ENCODE results near the gene B3GNT9.
A peak's percentile ranks its signal among the peaks of the same experiment; 100 is the strongest.

The B3GNT9 gene

DNA sequence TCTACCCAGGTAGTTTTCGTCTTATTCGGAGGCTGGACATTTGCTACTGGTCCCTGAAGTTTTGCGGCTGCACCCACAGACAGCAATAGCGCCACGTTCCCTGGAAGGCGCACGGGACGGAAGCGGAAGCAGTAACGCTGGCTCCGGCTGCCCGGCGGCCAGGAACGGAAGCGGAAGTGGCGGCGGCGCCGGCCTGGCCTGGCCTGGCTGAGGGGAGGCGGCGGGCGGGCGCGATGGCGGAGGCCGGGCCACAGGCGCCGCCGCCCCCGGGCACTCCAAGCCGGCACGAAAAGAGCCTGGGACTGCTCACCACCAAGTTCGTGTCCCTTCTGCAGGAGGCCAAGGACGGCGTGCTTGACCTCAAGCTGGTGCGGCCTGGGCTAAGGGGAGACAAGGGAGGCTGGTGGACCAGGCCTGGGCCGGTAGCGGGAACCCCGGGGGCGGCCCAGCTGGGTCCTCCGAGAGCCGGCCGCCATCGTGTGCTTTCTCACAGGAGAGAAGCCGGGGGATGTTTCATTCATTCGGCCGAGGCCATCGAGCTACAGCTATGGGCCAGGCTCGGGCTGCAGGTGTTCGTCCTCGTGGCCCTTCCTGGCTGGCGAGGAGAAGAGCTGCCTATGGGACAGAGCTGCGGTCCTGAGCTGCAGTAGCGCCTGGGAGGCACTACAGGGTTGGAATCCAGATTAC lies 41.3 kb upstream of the B3GNT9 start, which contains the start of gene E2F4:
Gene E2F4, plus strand, starts transcription at position 161 of the 687 bp plus-strand sequence. Its CDS starts 73 bp downstream, at position 234.
- peaks cover 31% of the 10 kb centered on the region for H3K36me3 Mint-ChIP-seq (ENCODE audit: low read depth)
- peak within 1 kb of the TSS; percentile 92 for H3K4me3 Mint-ChIP-seq
- TF ChIP-seq, protein P1, sequence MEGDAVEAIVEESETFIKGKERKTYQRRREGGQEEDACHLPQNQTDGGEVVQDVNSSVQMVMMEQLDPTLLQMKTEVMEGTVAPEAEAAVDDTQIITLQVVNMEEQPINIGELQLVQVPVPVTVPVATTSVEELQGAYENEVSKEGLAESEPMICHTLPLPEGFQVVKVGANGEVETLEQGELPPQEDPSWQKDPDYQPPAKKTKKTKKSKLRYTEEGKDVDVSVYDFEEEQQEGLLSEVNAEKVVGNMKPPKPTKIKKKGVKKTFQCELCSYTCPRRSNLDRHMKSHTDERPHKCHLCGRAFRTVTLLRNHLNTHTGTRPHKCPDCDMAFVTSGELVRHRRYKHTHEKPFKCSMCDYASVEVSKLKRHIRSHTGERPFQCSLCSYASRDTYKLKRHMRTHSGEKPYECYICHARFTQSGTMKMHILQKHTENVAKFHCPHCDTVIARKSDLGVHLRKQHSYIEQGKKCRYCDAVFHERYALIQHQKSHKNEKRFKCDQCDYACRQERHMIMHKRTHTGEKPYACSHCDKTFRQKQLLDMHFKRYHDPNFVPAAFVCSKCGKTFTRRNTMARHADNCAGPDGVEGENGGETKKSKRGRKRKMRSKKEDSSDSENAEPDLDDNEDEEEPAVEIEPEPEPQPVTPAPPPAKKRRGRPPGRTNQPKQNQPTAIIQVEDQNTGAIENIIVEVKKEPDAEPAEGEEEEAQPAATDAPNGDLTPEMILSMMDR (IDR thresholded peaks at IDR 0.05): no peak
- peak within 1 kb of the TSS; percentile 77 for H3K27ac Mint-ChIP-seq
- H3K9me3 Mint-ChIP-seq: no peaks in the 10 kb centered on the region
- peak; percentile 88 for DNase-seq
- H3K27me3 Mint-ChIP-seq (ENCODE audit: low read depth, poor library complexity): peaks cover 16% of the 10 kb centered on the region
- H3K4me1 Mint-ChIP-seq: peaks cover 37% of the 10 kb centered on the region

DNA sequence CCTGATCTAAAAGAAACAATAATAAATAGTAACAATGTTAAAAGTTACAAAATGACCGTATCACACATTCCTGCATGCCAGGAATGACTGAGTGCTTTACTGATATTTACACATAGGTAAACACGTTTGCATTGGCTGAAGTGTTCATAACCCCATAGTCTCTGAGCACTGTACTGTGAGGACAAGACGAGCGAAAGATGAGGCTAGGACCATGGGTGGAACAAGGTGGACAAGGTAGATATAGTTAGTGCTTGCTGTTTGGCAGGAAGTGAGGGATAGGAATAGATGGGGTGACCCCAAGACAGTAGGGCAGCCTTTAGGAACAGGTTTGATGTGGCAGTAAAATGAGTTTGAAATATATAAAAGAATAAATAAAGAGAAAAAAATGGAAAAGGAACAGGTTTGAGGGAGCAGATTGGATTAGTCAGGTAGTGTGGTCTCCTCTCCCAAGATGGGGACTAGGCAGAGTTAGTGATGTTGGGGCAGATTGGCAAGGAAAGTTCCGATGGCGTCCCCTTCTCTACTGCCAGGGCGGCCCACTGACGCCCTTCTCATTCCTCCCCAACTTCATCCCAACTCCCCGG lies 40.7 kb upstream of the B3GNT9 start:
- Mint-ChIP-seq H3K36me3 (ENCODE audit: low read depth) (peaks cover 25% of the 10 kb centered on the region), H3K4me1 (peaks cover 37% of the 10 kb centered on the region), H3K27me3 (ENCODE audit: low read depth, poor library complexity) (peaks cover 19% of the 10 kb centered on the region), H3K27ac (no peak overlapping the region), H3K4me3 (peak overlapping the region; percentile 92), H3K9me3 (no peaks in the 10 kb centered on the region)
- TF ChIP-seq, protein P1 (IDR thresholded peaks at IDR 0.05): no peak
- DNase-seq: no peak

DNA sequence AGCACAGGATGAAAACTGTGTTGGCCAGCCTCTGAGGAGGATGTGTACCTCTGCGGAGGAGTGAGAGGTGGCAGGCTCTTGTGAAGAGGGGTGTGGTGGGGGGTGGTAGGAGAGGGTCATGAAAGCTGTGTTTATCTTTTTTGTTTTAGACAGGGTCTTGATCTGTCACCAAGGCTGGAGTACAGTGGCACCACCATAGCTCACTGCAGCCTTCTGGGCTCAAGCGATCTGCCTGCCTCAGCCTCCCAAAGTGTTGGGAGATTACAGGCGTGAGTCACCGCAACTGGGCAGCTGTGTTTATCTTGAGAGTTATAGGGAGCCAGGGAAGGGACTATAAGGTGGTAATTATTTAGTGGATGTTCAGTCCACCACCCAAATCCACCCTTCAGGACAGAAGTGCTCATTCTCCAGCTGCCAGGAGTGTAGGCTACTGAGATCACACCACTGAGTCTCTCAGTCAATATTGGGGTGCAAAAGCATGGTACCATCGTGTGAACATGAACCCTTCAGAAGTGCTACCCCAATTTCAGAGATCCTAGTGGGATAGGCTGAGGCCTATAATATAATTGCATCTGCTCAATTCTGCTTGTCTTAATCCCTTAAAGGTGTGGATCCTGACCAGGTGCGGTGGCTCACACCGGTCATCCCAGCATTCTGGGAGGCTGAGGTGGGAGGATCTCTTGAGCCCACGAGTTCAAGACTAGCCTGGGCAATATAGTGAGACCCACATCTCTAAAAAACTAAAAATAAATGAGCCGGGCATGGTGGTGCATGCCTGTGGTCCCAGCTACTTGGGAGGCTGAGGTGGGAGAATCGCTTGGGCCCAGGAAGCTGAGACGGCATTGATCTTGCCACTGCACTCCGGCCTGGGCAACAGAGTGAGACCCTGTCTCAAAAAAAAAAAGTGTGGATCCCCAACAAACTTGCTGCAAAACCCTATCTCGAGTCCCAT lies 39.9 kb upstream of the B3GNT9 start:
- H3K9me3 Mint-ChIP-seq: no peaks in the 10 kb centered on the region
- no peak overlapping the region for H3K27ac Mint-ChIP-seq
- no peak for DNase-seq
- peak overlapping the region; percentile 92 for H3K4me3 Mint-ChIP-seq
- peaks cover 38% of the 10 kb centered on the region for H3K4me1 Mint-ChIP-seq
- H3K27me3 Mint-ChIP-seq (ENCODE audit: low read depth, poor library complexity): peaks cover 27% of the 10 kb centered on the region
- peaks cover 18% of the 10 kb centered on the region for H3K36me3 Mint-ChIP-seq (ENCODE audit: low read depth)
- TF ChIP-seq, protein P1 (IDR thresholded peaks at IDR 0.05): no peak

DNA sequence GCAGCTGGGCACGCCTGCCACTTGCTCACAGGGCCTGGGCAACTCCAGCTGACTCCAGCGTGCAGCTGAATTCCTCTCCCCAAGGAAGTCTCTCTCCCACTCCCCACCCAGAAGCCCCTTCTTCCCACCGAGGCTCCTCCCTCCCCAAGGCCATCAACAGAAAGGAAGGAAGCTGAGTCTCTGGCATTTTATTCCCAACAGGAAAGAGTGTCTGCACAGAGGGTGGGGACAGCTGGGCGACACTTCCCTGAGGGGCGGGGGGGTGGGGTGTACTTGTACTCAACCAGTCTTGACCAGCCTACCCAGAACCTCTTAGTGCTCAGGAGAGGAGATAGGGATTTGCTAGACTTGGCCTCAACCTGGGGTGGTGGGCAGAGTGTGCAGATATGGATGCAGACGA lies 39.2 kb upstream of the B3GNT9 start, which contains the start of gene EXOC3L1:
Gene EXOC3L1, minus strand, starts transcription at position 96 of the 400 bp plus-strand sequence. CDS start 460 bp downstream, outside the sequence.
- H3K4me3 Mint-ChIP-seq: peak within 1 kb of the TSS; percentile 36
- TF ChIP-seq, protein P1 (IDR thresholded peaks at IDR 0.05): no peak
- H3K36me3 Mint-ChIP-seq (ENCODE audit: low read depth): peaks cover 12% of the 10 kb centered on the region
- DNase-seq: no peak
- H3K27me3 Mint-ChIP-seq (ENCODE audit: low read depth, poor library complexity): peaks cover 33% of the 10 kb centered on the region
- H3K4me1 Mint-ChIP-seq: peaks cover 44% of the 10 kb centered on the region
- peaks cover 3% of the 10 kb centered on the region for H3K9me3 Mint-ChIP-seq
- H3K27ac Mint-ChIP-seq: no peak within 1 kb of the TSS

DNA sequence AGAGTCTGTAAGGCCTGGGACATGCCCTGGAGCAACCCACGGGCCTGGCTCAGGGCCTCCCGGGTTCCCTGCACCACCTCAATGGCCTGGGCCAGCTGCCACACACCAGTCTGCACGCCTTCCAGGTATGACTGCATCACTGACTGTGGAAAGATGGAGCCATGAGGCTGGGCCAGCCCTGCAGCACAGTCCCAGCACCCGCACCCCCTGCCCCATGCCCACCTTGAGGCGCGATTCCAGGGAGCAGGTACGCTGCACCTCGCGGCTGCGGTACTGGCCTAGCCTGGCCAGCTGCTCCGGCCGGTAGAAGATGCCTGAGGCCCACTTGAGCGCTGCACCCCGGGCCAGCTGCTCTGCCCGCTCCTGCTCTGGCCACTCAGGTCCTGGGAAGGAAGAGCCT lies 38.0 kb upstream of the B3GNT9 start:
- H3K4me3 Mint-ChIP-seq: no peak overlapping the region
- H3K27ac Mint-ChIP-seq: no peak overlapping the region
- DNase-seq: no peak
- H3K4me1 Mint-ChIP-seq: peaks cover 42% of the 10 kb centered on the region
- peaks cover 43% of the 10 kb centered on the region for H3K27me3 Mint-ChIP-seq (ENCODE audit: low read depth, poor library complexity)
- peaks cover 3% of the 10 kb centered on the region for H3K9me3 Mint-ChIP-seq
- H3K36me3 Mint-ChIP-seq (ENCODE audit: low read depth): peaks cover 3% of the 10 kb centered on the region
- TF ChIP-seq, protein P1 (IDR thresholded peaks at IDR 0.05): no peak
